Stimulated activated CD4-positive, alpha-beta T cell treated with anti-CD3 and anti-CD28 coated beads, Interleukin-4, amount 100 ng/mL, for 1 hour (primary cell): ENCODE data around the gene SMYD3.

ENCODE experiments used
- DNase-seq: peaks from one replicate; pipeline ENCODE4 v3.0.0-alpha.2; 2020

The SMYD3 gene

GRCh38 chr1:245876586-245876985 lies 630.5 kb downstream of the SMYD3 start:
- DNase-seq: no peak

- DNase-seq: no peak
Measured at GRCh38 chr1:245875581-245876261, 631.4 kb downstream of the SMYD3 start.

GRCh38 chr1:245874942-245875580 lies 632.0 kb downstream of the SMYD3 start:
- DNase-seq: no peak

GRCh38 chr1:245873883-245874671 lies 633.0 kb downstream of the SMYD3 start:
- DNase-seq: no peak

GRCh38 chr1:245873068-245873467 lies 634.0 kb downstream of the SMYD3 start:
- no peak for DNase-seq

GRCh38 chr1:245872475-245872874 lies 634.6 kb downstream of the SMYD3 start:
- DNase-seq: no peak

GRCh38 chr1:245871915-245872314 lies 635.2 kb downstream of the SMYD3 start:
- no peak for DNase-seq

- DNase-seq: no peak
Measured at GRCh38 chr1:245871191-245871590, 635.9 kb downstream of the SMYD3 start.

- no peak for DNase-seq
Measured at GRCh38 chr1:245870698-245871097, 636.4 kb downstream of the SMYD3 start.

- DNase-seq: no peak
Measured at GRCh38 chr1:245869847-245870246, 637.2 kb downstream of the SMYD3 start.

GRCh38 chr1:245867738-245868137 lies 639.3 kb downstream of the SMYD3 start:
- no peak for DNase-seq

GRCh38 chr1:245864872-245865271 lies 642.2 kb downstream of the SMYD3 start:
- no peak for DNase-seq

GRCh38 chr1:245863566-245864184 lies 643.4 kb downstream of the SMYD3 start:
- DNase-seq: no peak

GRCh38 chr1:245862812-245863540 lies 644.1 kb downstream of the SMYD3 start:
- DNase-seq: no peak

GRCh38 chr1:245860657-245861544 lies 646.2 kb downstream of the SMYD3 start:
- DNase-seq: no peak

- no peak for DNase-seq
Measured at GRCh38 chr1:245859493-245860114, 647.5 kb downstream of the SMYD3 start.

- DNase-seq: no peak
Measured at GRCh38 chr1:245858722-245859492, 648.2 kb downstream of the SMYD3 start.

- no peak for DNase-seq
Measured at GRCh38 chr1:245858022-245858721, 648.9 kb downstream of the SMYD3 start.

GRCh38 chr1:245856944-245857531 lies 650.0 kb downstream of the SMYD3 start:
- no peak for DNase-seq
